ENCODE measurements around the gene LRMDA. TPM values are rescaled to one million over a fixed set of nuclear protein-coding genes. Genes with fewer than 3 reads are reported as not detected.

Gene LRMDA
- total RNA-seq, 4 donors from 2014 or later, result 1.5 to 15.7 (median 4.6) TPM

- intact Hi-C loops (cut with DNase I; ENCODE audit: low total_unique reads), result no loop called here
- H3K27me3 ChIP-seq, result no peaks in the 10 kb centered on the region
- TF ChIP-seq POLR2A (IDR thresholded peaks at IDR 0.05), result no peak
- no peak for TF ChIP-seq CTCF (IDR thresholded peaks at IDR 0.05)
- no peaks in the 10 kb centered on the region for H3K9me3 ChIP-seq
- peaks cover 10 to 12% of the 10 kb centered on the region in 2 donors for H3K4me1 ChIP-seq
- DNase-seq, result no peak
- H3K4me3 ChIP-seq, result no peak overlapping the region
- no peak overlapping the region for H3K27ac ChIP-seq
- no peaks in the 10 kb centered on the region for H3K36me3 ChIP-seq
Observed at GRCh38 chr10:75472685-75473084, 41.3 kb downstream of the LRMDA start.

DNA sequence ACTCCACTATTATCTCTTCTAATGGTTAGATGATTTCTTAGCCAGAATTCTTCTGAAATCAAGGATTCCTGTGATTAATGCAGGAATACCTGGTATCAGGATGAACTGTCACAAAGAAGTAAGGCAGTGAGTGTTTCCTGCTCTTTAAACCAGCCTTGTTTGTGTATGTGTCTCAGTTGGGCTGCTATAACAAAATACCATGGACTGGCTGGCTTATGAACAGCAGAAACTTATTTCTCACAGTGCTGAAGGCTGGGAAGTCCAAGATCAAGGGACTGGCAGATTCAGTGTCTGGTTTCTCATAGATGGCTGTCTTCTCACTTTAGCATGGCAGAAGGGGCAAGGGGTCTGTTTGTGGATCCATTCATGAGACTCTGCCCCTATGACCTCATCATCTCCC lies 42.7 kb downstream of the LRMDA start:
- DNase-seq, result no peak
- intact Hi-C loops (cut with DNase I; ENCODE audit: low total_unique reads), result no loop called here
- Histone ChIP-seq H3K4me1 (peaks cover 0 to 4% of the 10 kb centered on the region in 2 donors), H3K4me3 (no peak overlapping the region), H3K36me3 (no peaks in the 10 kb centered on the region), H3K27ac (no peak overlapping the region), H3K9me3 (no peaks in the 10 kb centered on the region), H3K27me3 (no peaks in the 10 kb centered on the region)
- TF ChIP-seq POLR2A (IDR thresholded peaks at IDR 0.05) (no peak), CTCF (IDR thresholded peaks at IDR 0.05) (no peak)

GRCh38 chr10:75475460-75476182 lies 44.2 kb downstream of the LRMDA start:
- Histone ChIP-seq H3K36me3 (no peaks in the 10 kb centered on the region), H3K4me1 (no peaks in the 10 kb centered on the region), H3K9me3 (no peaks in the 10 kb centered on the region), H3K27ac (peak overlapping the region in 1 of 2 donors; percentile 34), H3K4me3 (no peak overlapping the region), H3K27me3 (no peaks in the 10 kb centered on the region)
- intact Hi-C loops (cut with DNase I; ENCODE audit: low total_unique reads), result no loop called here
- no peak for DNase-seq
- TF ChIP-seq POLR2A (IDR thresholded peaks at IDR 0.05) (no peak), CTCF (IDR thresholded peaks at IDR 0.05) (no peak)

DNA sequence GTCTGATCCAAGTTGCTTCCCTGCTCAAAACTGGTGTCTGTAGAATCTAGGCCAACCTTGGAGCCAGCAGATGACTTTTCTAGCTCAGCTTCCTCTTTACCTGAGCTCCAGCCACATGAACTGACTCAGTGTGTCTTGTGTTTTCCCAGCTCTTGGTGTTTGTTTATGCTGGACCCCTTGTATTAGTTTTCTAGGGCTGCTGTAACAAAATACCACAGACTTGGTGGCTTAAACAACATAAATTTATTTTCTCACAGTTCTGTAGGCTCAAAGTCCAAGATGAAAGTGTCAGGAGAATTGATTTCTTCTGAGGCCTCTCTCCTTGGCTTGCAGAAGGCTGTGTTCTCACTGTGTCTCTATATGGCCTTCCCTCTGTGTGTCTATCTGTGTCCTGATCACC lies 45.1 kb downstream of the LRMDA start:
- Histone ChIP-seq H3K36me3 (no peaks in the 10 kb centered on the region), H3K27ac (peak overlapping the region in 1 of 2 donors; percentile 34), H3K4me1 (no peaks in the 10 kb centered on the region), H3K9me3 (no peaks in the 10 kb centered on the region), H3K4me3 (no peak overlapping the region), H3K27me3 (no peaks in the 10 kb centered on the region)
- DNase-seq, result no peak
- intact Hi-C loops (cut with DNase I; ENCODE audit: low total_unique reads), result no loop called here
- TF ChIP-seq CTCF (IDR thresholded peaks at IDR 0.05) (no peak), POLR2A (IDR thresholded peaks at IDR 0.05) (no peak)

GRCh38 chr10:75476985-75477384 lies 45.6 kb downstream of the LRMDA start:
- intact Hi-C loops (cut with DNase I; ENCODE audit: low total_unique reads), result no loop called here
- Histone ChIP-seq H3K36me3 (no peaks in the 10 kb centered on the region), H3K4me1 (no peaks in the 10 kb centered on the region), H3K27me3 (no peaks in the 10 kb centered on the region), H3K4me3 (no peak overlapping the region), H3K9me3 (no peaks in the 10 kb centered on the region), H3K27ac (peak overlapping the region in 1 of 2 donors; percentile 34)
- TF ChIP-seq CTCF (IDR thresholded peaks at IDR 0.05), result no peak
- TF ChIP-seq POLR2A (IDR thresholded peaks at IDR 0.05), result no peak
- DNase-seq, result no peak
